Pancreas (tissue), 10 donors: Measurements from ENCODE around the gene EPN3. TPM values are rescaled to one million over a fixed set of nuclear protein-coding genes. Genes with fewer than 3 reads are reported as not detected.

Experiments
- ATAC-seq, 4 donors: fragments of 200-7000 bp; cut with Tn5 transposase; one replicate each; pipeline versions ENCODE4 v1.8.0 to v1.9.1; 2020; ENCODE audit warnings: mild to moderate bottlenecking in 4 of 4, moderate library complexity in 4 of 4
- DNase-seq, 6 donors: peaks; one replicate each; pipeline ENCODE4 v3.0.0-alpha.2; 2020
- FAIRE-seq: peaks from 2 replicates; lab custom pipeline; 2012; peaks lifted over from hg19 to GRCh38; lab: Jason Lieb, UNC
- H3K27ac ChIP-seq, 4 donors: fragments of 200-600 bp; sonication (generic); 1 replicate in 3 of 4; 2 replicates in 1 of 4; pipeline versions ENCODE4 v1.5.0 to v1.8.0; 2020
- H3K27me3 ChIP-seq, 4 donors: fragments of 200-600 bp; one replicate each; pipeline ENCODE4 v1.8.0; 2021
- H3K36me3 ChIP-seq, 3 donors: fragments of 200-600 bp; sonication (generic) in 1 of 3; one replicate each; pipeline versions ENCODE4 v1.5.0 to v1.8.0; 2020 to 2021
- H3K4me1 ChIP-seq, 3 donors: fragments of 200-600 bp; one replicate each; pipeline ENCODE4 v1.8.0; 2021
- H3K4me3 ChIP-seq, 4 donors: fragments of 200-600 bp; sonication (generic) in 2 of 4; one replicate each; pipeline versions ENCODE4 v1.5.0 to v1.8.0; 2020 to 2021
- H3K9me3 ChIP-seq, 4 donors: fragments of 200-600 bp; one replicate each; pipeline ENCODE4 v1.8.0; 2021
- CTCF ChIP-seq, 4 donors: fragments of 200-600 bp; sonication (generic) in 3 of 4; IDR thresholded peaks; one replicate each; pipeline versions ENCODE4 v1.5.0 to v1.8.0; 2021; ENCODE audit warnings: antibody characterized with exemption in 4 of 4
- WGBS, 2 donors: extraction: QIAGEN DNeasy Blood & Tissue Kit; methylation state at CpG; one replicate each; pipeline ENCODE4 v1.1.7; 2013; 5-methylcytosine and 5-hydroxymethylcytosine counted together
- intact Hi-C, 3 donors: fragments of 100-400 bp; cut with DNase I; formaldehyde crosslinking; loops; one replicate each; pipeline versions ENCODE4 v1.11.1 to v1.14.2; 2022
- polyA plus RNA-seq, 2 donors: library from polyadenylated mRNA; stranded (reverse); fragments of 200-250 nt; gene quantifications; one replicate each; pipeline ENCODE4 v1.2.3, GENCODE V29; 2013
- total RNA-seq, 6 donors: library from RNA; stranded (reverse); fragmentation: NEBNext Ultra II Directional in 4 of 6; extraction: Animal tissue kit (Norgen Biotek cat#: 25700) in 4 of 6; gene quantifications; one replicate each; pipeline versions ENCODE4 v1.2.1 to v1.2.4, GENCODE V29; 2021 to 2023
- donor health status: healthy with polysubstance abuse.
- donor health status: DM: no; HTN: no; CAD: no; lungs with moderate emphysema.
- donor health status: DM: no; HTN: no; CAD: no.
- donor health status: control.
- donor health status: control.
- donor health status: Bipolar disorder and iron deficiency.
- donor health status: DM: yes; HTN: yes; CAD: no.
- donor health status: DM: no; HTN: no; CAD: no.
- donor health status: DM: no; HTN: no; CAD: no.
- donor health status: DM: yes; HTN: yes; CAD: no.

EPN3 gene
- total and polyA plus RNA-seq, 8 donors, result 6.9 to 30.2 (median 12.7) TPM

- intact Hi-C loops, result loop anchor here in 2 of 3 donors (5.0 to 10.0 kb wide), 4 partner anchors 76 to 298 kb away; no protein-coding TSS in a partner anchor
- peaks cover 9 to 20% (median 17%) of the 10 kb centered on the region in 3 donors for H3K4me1 ChIP-seq
- whole genome bisulfite sequencing, 2 donors, result 41 to 47% methylated on average over 4 of the region's 4 CpGs
- TF ChIP-seq CTCF (IDR thresholded peaks at IDR 0.05), result no peak
- H3K27me3 ChIP-seq, result no peaks in the 10 kb centered on the region
- H3K27ac ChIP-seq, result peak overlapping the region in 1 of 4 donors; percentile 65
- no peak for FAIRE-seq
- DNase-seq, result no peak
- ATAC-seq, result no peak
- peaks cover 0 to 1% (median 0%) of the 10 kb centered on the region in 3 donors for H3K36me3 ChIP-seq
- H3K4me3 ChIP-seq, result peak overlapping the region in 2 of 4 donors; percentile 57 to 74
- H3K9me3 ChIP-seq, result no peaks in the 10 kb centered on the region
Measured at GRCh38 chr17:50546701-50547034, 14.1 kb downstream of the EPN3 start.

- intact Hi-C loops, result loop anchor here in 2 of 3 donors (5.0 to 10.0 kb wide), 4 partner anchors 75 to 298 kb away; no protein-coding TSS in a partner anchor
- Histone ChIP-seq H3K4me3 (peak within 1 kb of the TSS; percentile 31 to 74 (median 58)), H3K36me3 (peaks cover 0 to 4% (median 0%) of the 10 kb centered on the region in 3 donors), H3K27ac (peak within 1 kb of the TSS; percentile 38 to 78 (median 52)), H3K9me3 (no peaks in the 10 kb centered on the region), H3K27me3 (no peaks in the 10 kb centered on the region), H3K4me1 (peaks cover 7 to 19% (median 16%) of the 10 kb centered on the region in 3 donors)
- WGBS, 2 donors, result 1 to 3% methylated on average over 21 to 42 of the region's 42 CpGs
- peak; percentile 84 to 99 (median 96) for TF ChIP-seq CTCF (IDR thresholded peaks at IDR 0.05)
- DNase-seq (peak; percentile 89 to 97 (median 93)), FAIRE-seq (no peak), ATAC-seq (peak; percentile 62 to 82 (median 72))
Measured at GRCh38 chr17:50547035-50547735, 14.7 kb downstream of the EPN3 start, which contains the start of gene SPATA20. TSS of gene SPATA20 (plus strand) at chr17:50547174. CDS start at chr17:50547209, 35 bp downstream.

GRCh38 chr17:50547736-50548083 lies 15.2 kb downstream of the EPN3 start:
- DNase-seq (peak in 3 of 6 donors; percentile 38 to 64 (median 47)), FAIRE-seq (no peak), ATAC-seq (no peak)
- H3K27ac ChIP-seq, result peak overlapping the region in 1 of 4 donors; percentile 78
- H3K36me3 ChIP-seq, result peaks cover 0 to 4% (median 0%) of the 10 kb centered on the region in 3 donors
- peaks cover 7 to 15% (median 12%) of the 10 kb centered on the region in 3 donors for H3K4me1 ChIP-seq
- no peaks in the 10 kb centered on the region for H3K27me3 ChIP-seq
- TF ChIP-seq CTCF (IDR thresholded peaks at IDR 0.05), result no peak
- peak overlapping the region in 3 of 4 donors; percentile 57 to 74 (median 60) for H3K4me3 ChIP-seq
- intact Hi-C loops, result loop anchor here in 2 of 3 donors (5.0 to 10.0 kb wide), 4 partner anchors 75 to 297 kb away; no protein-coding TSS in a partner anchor
- no peaks in the 10 kb centered on the region for H3K9me3 ChIP-seq
- 45 to 57% methylated on average over 5 of the region's 5 CpGs for WGBS, 2 donors

- intact Hi-C loops, result loop anchor here in 2 of 3 donors (5.0 to 10.0 kb wide), 4 partner anchors 73 to 296 kb away; no protein-coding TSS in a partner anchor
- H3K9me3 ChIP-seq, result no peaks in the 10 kb centered on the region
- H3K27ac ChIP-seq, result no peak overlapping the region
- H3K4me3 ChIP-seq, result no peak overlapping the region
- FAIRE-seq, result no peak
- TF ChIP-seq CTCF (IDR thresholded peaks at IDR 0.05), result no peak
- H3K36me3 ChIP-seq, result peaks cover 0 to 4% (median 0%) of the 10 kb centered on the region in 3 donors
- peaks cover 0 to 4% (median 1%) of the 10 kb centered on the region in 3 donors for H3K4me1 ChIP-seq
- 83 to 89% methylated on average over 18 of the region's 18 CpGs for WGBS, 2 donors
- H3K27me3 ChIP-seq, result no peaks in the 10 kb centered on the region
- no peak for ATAC-seq
- DNase-seq, result peak in 2 of 6 donors; percentile 35 to 66
Measured at GRCh38 chr17:50548831-50549230, 16.3 kb downstream of the EPN3 start.
